SK-N-SH (cell line): ENCODE results near the gene CETN2. TPM values are rescaled to one million over a fixed set of nuclear protein-coding genes. Genes with fewer than 3 reads are reported as not detected.

Experiments
- CTCF ChIA-PET: fragments of 300-600, 350-600 bp; formaldehyde crosslinking; extraction: SDS; loops from one replicate; lab custom pipeline; 2021; lab: Yijun Ruan, JAX
- POLR2A ChIA-PET: fragments of 350-600 bp; sonication (Branson Sonifier 250); formaldehyde crosslinking; extraction: SDS; loops from one replicate; lab custom pipeline; 2020; ENCODE audit warnings: antibody characterized with exemption, inconsistent platforms; lab: Yijun Ruan, JAX
- DNase-seq: peaks from one replicate; pipeline ENCODE4 v3.0.0; 2012
- H2AFZ ChIP-seq: fragments of 200-600 bp; sonication (generic); 2 replicates; pipeline ENCODE4 v1.8.1; 2016; ENCODE audit warnings: antibody characterized with exemption, mild to moderate bottlenecking, low read depth
- H3F3A ChIP-seq: fragments of 200-600 bp; sonication (generic); replicated peaks from 2 replicates; pipeline ENCODE3; 2016; ENCODE audit warnings: antibody characterized with exemption, mild to moderate bottlenecking; ENCODE audit not compliant: insufficient read depth
- H3K27ac ChIP-seq, 2 experiments: fragments of 200-500 bp in 1 of 2; fragments of 200-600 bp in 1 of 2; sonication (Bioruptor generic) in 1 of 2; sonication (generic), shearing (Covaris generic) in 1 of 2; 2 replicates each; pipeline versions ENCODE4 v1.5.1 to v1.6.1; 2014 to 2016; ENCODE audit warnings: low read depth in 2 of 2, inconsistent platforms in 1 of 2, low read length in 1 of 2, mild to moderate bottlenecking in 1 of 2, mixed read lengths in 1 of 2
- H3K27me3 ChIP-seq: fragments of 200-600 bp; sonication (generic), shearing (Covaris generic); 2 replicates; pipeline ENCODE4 v1.6.1; 2016; ENCODE audit warnings: mixed run types; ENCODE audit not compliant: insufficient read depth
- H3K36me3 ChIP-seq, 2 experiments: fragments of 200-500 bp in 1 of 2; fragments of 200-600 bp in 1 of 2; sonication (Bioruptor generic) in 1 of 2; sonication (generic) in 1 of 2; replicated peaks in 1 of 2; 2 replicates each; pipeline versions ENCODE3 to v1.5.1; 2014 to 2016; ENCODE audit warnings: low read length in 1 of 2, mild to moderate bottlenecking in 1 of 2; ENCODE audit not compliant: insufficient read depth in 2 of 2, control insufficient read depth in 1 of 2
- H3K4me1 ChIP-seq, 2 experiments: fragments of 200-500 bp in 1 of 2; fragments of 200-600 bp in 1 of 2; sonication (Bioruptor generic) in 1 of 2; sonication (generic), shearing (Covaris generic) in 1 of 2; 2 replicates each; pipeline versions ENCODE4 v1.5.1 to v1.6.1; 2014 to 2016; ENCODE audit warnings: low read depth in 1 of 2, low read length in 1 of 2, mixed run types in 1 of 2; ENCODE audit not compliant: insufficient read depth in 2 of 2, control insufficient read depth in 1 of 2
- H3K4me2 ChIP-seq: fragments of 200-600 bp; sonication (generic), shearing (Covaris generic); 2 replicates; pipeline ENCODE4 v1.6.1; 2017; ENCODE audit warnings: mixed run types
- H3K4me3 ChIP-seq, 2 experiments: fragments of 200-500 bp in 1 of 2; fragments of 200-600 bp in 1 of 2; sonication (Bioruptor generic) in 1 of 2; sonication (generic), shearing (Covaris generic) in 1 of 2; 2 replicates each; pipeline versions ENCODE4 v1.5.1 to v1.8.1; 2014 to 2016; ENCODE audit warnings: low read depth in 2 of 2, inconsistent platforms in 1 of 2, low read length in 1 of 2, mild to moderate bottlenecking in 1 of 2, mixed read lengths in 1 of 2, moderate library complexity in 1 of 2
- H3K79me2 ChIP-seq: fragments of 200-600 bp; sonication (generic); 2 replicates; pipeline ENCODE4 v1.8.1; 2017; ENCODE audit warnings: mild to moderate bottlenecking; ENCODE audit not compliant: insufficient read depth
- H3K9ac ChIP-seq: fragments of 200-600 bp; sonication (generic); 2 replicates; pipeline ENCODE4 v1.6.1; 2017; ENCODE audit warnings: mixed run types
- H3K9me2 ChIP-seq: fragments of 200-600 bp; sonication (generic); 2 replicates; pipeline ENCODE4 v1.6.1; 2017; ENCODE audit warnings: mixed run types
- H3K9me3 ChIP-seq: fragments of 200-600 bp; sonication (generic); 2 replicates; pipeline ENCODE4 v1.6.1; 2017; ENCODE audit warnings: mixed run types, mild to moderate bottlenecking, moderate library complexity
- H4K20me1 ChIP-seq: fragments of 200-600 bp; sonication (generic); 2 replicates; pipeline ENCODE4 v1.6.1; 2017; ENCODE audit warnings: mild to moderate bottlenecking, mixed run types; ENCODE audit not compliant: insufficient read depth
- CHD2 ChIP-seq: fragments of 150-350 bp; IDR thresholded peaks from 2 replicates; pipeline ENCODE4 v1.6.1; 2018; ENCODE audit warnings: low read length; ENCODE audit not compliant: partially characterized antibody
- CTCF ChIP-seq: fragments of 200-600 bp; sonication (generic); IDR thresholded peaks from 2 replicates; pipeline ENCODE4 v1.6.1; 2017; ENCODE audit warnings: antibody characterized with exemption, mild to moderate bottlenecking, moderate library complexity
- ELF1 ChIP-seq: IDR thresholded peaks from 2 replicates; pipeline ENCODE4 v1.4.0; 2012
- EP300 ChIP-seq, 2 experiments: IDR thresholded peaks; 2 replicates each; pipeline versions ENCODE4 v1.4.0 to v1.6.1; 2012; ENCODE audit warnings: borderline replicate concordance in 1 of 2, low read depth in 1 of 2, low read length in 1 of 2
- FOSL2 ChIP-seq: IDR thresholded peaks from 2 replicates; pipeline ENCODE4 v1.4.0; 2012; ENCODE audit warnings: low read depth, mild to moderate bottlenecking, moderate library complexity, borderline replicate concordance
- FOXJ3 ChIP-seq: sonication (generic); formaldehyde crosslinking; IDR thresholded peaks from 2 replicates; pipeline ENCODE4 v1.5.1; 2020; ENCODE audit warnings: mild to moderate bottlenecking, missing genetic modification reagents
- GABPA ChIP-seq: IDR thresholded peaks from 2 replicates; pipeline ENCODE4 v1.4.0; 2012; ENCODE audit warnings: low read depth, mild to moderate bottlenecking
- GATA2 ChIP-seq: sonication (generic); formaldehyde crosslinking; IDR thresholded peaks from 2 replicates; pipeline ENCODE4 v1.5.0; 2020; ENCODE audit warnings: mild to moderate bottlenecking, missing genetic modification reagents
- IRF3 ChIP-seq: fragments of 150-350 bp; IDR thresholded peaks from 2 replicates; pipeline ENCODE4 v1.6.1; 2016; ENCODE audit warnings: mild to moderate bottlenecking, low read depth, low read length
- JUND ChIP-seq: IDR thresholded peaks from 2 replicates; pipeline ENCODE4 v1.4.0; 2012
- MAX ChIP-seq: IDR thresholded peaks from 2 replicates; pipeline ENCODE4 v1.4.0; 2012; ENCODE audit warnings: low read depth
- MXI1 ChIP-seq: IDR thresholded peaks from 2 replicates; pipeline ENCODE4 v1.6.1; 2012; ENCODE audit warnings: mild to moderate bottlenecking, low read depth, low read length, improper control_type of control experiment
- NRF1 ChIP-seq: IDR thresholded peaks from 2 replicates; pipeline ENCODE4 v1.6.1; 2012; ENCODE audit warnings: low read depth, mild to moderate bottlenecking, low read length
- PBX3 ChIP-seq: IDR thresholded peaks from 2 replicates; pipeline ENCODE4; 2012
- POLR2AphosphoS5 ChIP-seq: IDR thresholded peaks from 2 replicates; pipeline ENCODE4 v1.6.1; 2012; ENCODE audit warnings: low read depth, low read length
- RCOR1 ChIP-seq: fragments of 150-350 bp; IDR thresholded peaks from 2 replicates; pipeline ENCODE4 v1.6.1; 2017; ENCODE audit warnings: antibody characterized with exemption, low read length
- RFX5 ChIP-seq: IDR thresholded peaks from 2 replicates; pipeline ENCODE4 v1.6.1; 2012; ENCODE audit warnings: mild to moderate bottlenecking, improper control_type of control experiment, low read length
- RXRA ChIP-seq: IDR thresholded peaks from 2 replicates; pipeline ENCODE4 v1.4.0; 2012; ENCODE audit warnings: low read depth, mild to moderate bottlenecking, borderline replicate concordance
- SIN3A ChIP-seq: IDR thresholded peaks from 2 replicates; pipeline ENCODE4 v1.6.1; 2012; ENCODE audit warnings: low read depth, mild to moderate bottlenecking, low read length, moderate library complexity, borderline replicate concordance
- TAF1 ChIP-seq: IDR thresholded peaks from 2 replicates; pipeline ENCODE4 v1.6.1; 2012; ENCODE audit warnings: low read depth, mild to moderate bottlenecking, low read length, moderate library complexity, borderline replicate concordance
- TEAD4 ChIP-seq: IDR thresholded peaks from 2 replicates; pipeline ENCODE4 v1.4.0; 2012; ENCODE audit warnings: mild to moderate bottlenecking, borderline replicate concordance; ENCODE audit not compliant: insufficient read depth
- USF1 ChIP-seq: IDR thresholded peaks from 2 replicates; pipeline ENCODE4 v1.4.0; 2012; ENCODE audit warnings: low read depth, borderline replicate concordance
- ZBTB33 ChIP-seq: IDR thresholded peaks from 2 replicates; pipeline ENCODE4 v1.4.0; 2012; ENCODE audit warnings: low read depth, borderline replicate concordance
- WGBS: methylation state at CpG from one replicate; pipeline ENCODE4 v1.1.6; 2017; ENCODE audit warnings: low lambda C conversion rate; 5-methylcytosine and 5-hydroxymethylcytosine counted together
- polyA plus RNA-seq, 3 experiments: library from polyadenylated mRNA; depleted of rRNA; stranded (reverse); fragments of >200 nt; gene quantifications; 2 replicates each; pipeline ENCODE4 v1.2.3, GENCODE V29; 2012

Gene CETN2
- 41.1 and 46.6 TPM in 2 replicates for polyA plus RNA-seq (2012; rRNA removed)
- 60.5 and 87.1 TPM in 2 replicates for polyA plus RNA-seq (2012; cell fraction: cytosol; rRNA removed)
- 11.9 and 27.5 TPM in 2 replicates for polyA plus RNA-seq (2012; cell fraction: nucleus; rRNA removed)

- POLR2A ChIA-PET = interaction anchor here (1.6 kb wide), 1 partner anchor 13 kb away, joined by 3 read pairs; no protein-coding TSS in a partner anchor
- under 1% methylated on average over 30 of the region's 71 CpGs for WGBS
- Histone ChIP-seq H3K27ac (peak within 1 kb of the TSS; percentile 36 to 62; a peak in 3 of 4 replicates), H2AFZ (peak within 1 kb of the TSS; percentile 84), H3K27me3 (no peaks in the 10 kb centered on the region), H3K36me3 (peaks cover 30 to 44% of the 10 kb centered on the region in 2 experiments), H3K9ac (peak within 1 kb of the TSS; percentile 95), H3K9me3 (no peaks in the 10 kb centered on the region), H3K4me3 (peak within 1 kb of the TSS; percentile 65 to 94), H3K4me2 (peak within 1 kb of the TSS; percentile 99), H3K9me2 (no peaks in the 10 kb centered on the region), H3K79me2 (peaks cover 50% of the 10 kb centered on the region), H3F3A (no peaks in the 10 kb centered on the region), H3K4me1 (peaks cover 0 to 19% of the 10 kb centered on the region in 2 experiments; a peak in 2 of 4 replicates), H4K20me1 (no peaks in the 10 kb centered on the region)
- DNase-seq = peak; percentile 99
- CTCF ChIA-PET = interaction anchor here (1.5 to 2.4 kb wide), 7 partner anchors 10 to 198 kb away, joined by 4 to 13 read pairs (median 6); no protein-coding TSS in a partner anchor
- no peak for TF ChIP-seq GABPA
- peak; percentile 71 for TF ChIP-seq IRF3
- no peak for TF ChIP-seq EP300 (IDR thresholded peaks at IDR 0.05; ENCODE audit: borderline replicate concordance in 1 of 2, low read depth in 1 of 2, low read length in 1 of 2)
- TF ChIP-seq TAF1 = peak; percentile 52; the same call in 1 of the 2 replicates
- no peak for TF ChIP-seq JUND
- TF ChIP-seq CTCF = no peak
- TF ChIP-seq RFX5 = peak; percentile 82
- no peak for TF ChIP-seq RXRA
- TF ChIP-seq USF1 = 0 out of 2 replicates have a peak, but pooled peaks have one; percentile 24
- TF ChIP-seq TEAD4 = no peak
- no peak for TF ChIP-seq PBX3
- no peak for TF ChIP-seq FOSL2
- 0 out of 2 replicates have a peak, but pooled peaks have one; percentile 18 for TF ChIP-seq MAX
- TF ChIP-seq NRF1 = peak; percentile 55
- peak; percentile 89 for TF ChIP-seq MXI1
- TF ChIP-seq SIN3A = peak; percentile 37; the same call in 1 of the 2 replicates
- TF ChIP-seq GATA2 = no peak
- no peak for TF ChIP-seq FOXJ3 (CRISPR knock-in tag)
- TF ChIP-seq RCOR1 = 0 out of 2 replicates have a peak, but pooled peaks have one; percentile 4
- peak; percentile 98 for TF ChIP-seq CHD2
- TF ChIP-seq ZBTB33 = peak; percentile 95
- TF ChIP-seq ELF1 = peak; percentile 17; the same call in 1 of the 2 replicates
- TF ChIP-seq POLR2AphosphoS5 = peak; percentile 76
Measured at GRCh38 chrX:152830312-152831305, at the start of gene CETN2, which contains the start of gene NSDHL. CETN2 (minus strand) TSS chrX:152830757; CDS start chrX:152830710, 47 bp downstream. NSDHL (plus strand) TSS chrX:152831063; CDS start chrX:152846325, 15,262 bp downstream.
